HG02571 (cell line): Measurements from ENCODE around the gene OR2H2.

ENCODE experiments used
- ATAC-seq: cut with Tn5 transposase; IDR thresholded peaks from one replicate; pipeline ENCODE4 v1.9.1; 2021; ENCODE audit warnings: mild to moderate bottlenecking, moderate library complexity; ENCODE audit not compliant: unreplicated experiment

Gene OR2H2

DNA sequence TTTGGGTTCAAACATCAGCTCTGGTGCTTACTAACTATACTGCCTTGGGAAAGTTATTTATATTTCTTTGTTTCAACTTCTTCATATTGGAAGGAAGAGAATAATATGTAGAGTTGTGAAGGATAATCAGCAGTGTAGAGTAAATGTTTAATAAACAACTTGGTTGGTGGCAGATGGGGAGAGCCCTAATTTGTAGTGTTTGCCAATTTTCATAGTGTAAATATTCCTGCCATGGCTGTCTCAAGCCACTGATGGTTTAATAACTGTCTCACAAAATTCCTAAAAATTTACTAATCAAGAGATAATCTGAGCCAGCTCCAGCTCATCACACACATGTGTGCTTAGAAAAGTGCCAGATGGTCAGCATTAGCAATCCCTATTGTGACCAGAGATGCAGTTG is at the start of gene OR2H2:
Gene OR2H2, plus strand, starts transcription at position 301 of the 400 bp plus-strand sequence. CDS start 2,824 bp downstream, outside the sequence.
- ATAC-seq, result no peak

DNA sequence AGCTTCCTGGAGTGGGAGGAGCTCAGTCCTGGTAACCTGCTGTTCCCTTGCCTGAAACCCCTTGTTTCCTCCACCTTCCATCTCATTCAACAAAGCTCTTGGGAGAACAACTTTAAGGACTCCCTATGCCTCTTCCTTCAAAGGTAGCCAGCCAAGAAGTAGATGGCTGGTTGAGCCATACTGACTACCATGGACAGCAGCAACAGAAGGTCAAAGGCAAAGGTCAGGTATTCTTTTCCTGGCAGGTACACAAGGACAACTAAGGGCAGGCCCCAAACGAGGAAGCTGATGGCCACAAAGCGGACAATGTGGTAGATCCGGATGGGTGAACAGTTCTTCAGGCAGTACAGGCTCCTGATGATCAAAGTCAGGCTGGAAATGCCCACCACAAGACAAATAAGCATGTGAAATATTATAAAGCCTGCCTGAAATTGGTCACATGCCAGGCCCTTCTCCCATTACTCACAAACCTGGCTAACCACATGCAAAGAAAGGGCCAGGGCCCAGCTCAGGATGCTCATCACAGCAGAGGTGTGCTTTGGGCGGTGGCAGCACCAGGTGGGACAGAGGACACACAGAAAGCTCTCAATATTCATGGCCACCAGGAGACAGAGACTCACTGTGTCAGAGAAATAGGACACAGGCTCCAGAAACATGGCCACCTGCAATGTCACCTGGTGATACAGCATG is 47.1 kb upstream of the OR2H2 start:
- no peak for ATAC-seq

DNA sequence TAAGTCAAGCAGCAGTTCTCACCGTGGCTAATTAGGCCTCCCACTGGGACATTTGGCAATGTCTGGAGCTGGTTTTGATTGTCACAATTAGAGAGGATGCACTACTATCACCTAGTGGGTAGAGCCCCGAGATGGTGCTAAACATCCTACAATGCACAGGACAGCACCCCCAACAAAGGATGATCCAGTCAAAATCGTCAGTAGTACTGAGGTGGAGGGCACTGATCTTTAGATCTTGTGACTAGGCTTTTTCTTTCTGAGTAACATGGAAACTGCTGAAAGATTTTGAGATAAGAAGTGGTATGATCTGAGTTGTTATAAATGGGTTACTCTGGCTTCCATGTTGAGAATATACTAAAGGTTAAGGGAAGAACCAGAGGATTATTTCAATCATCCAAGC is 37.3 kb upstream of the OR2H2 start:
- no peak for ATAC-seq

- no peak for ATAC-seq
Observed at GRCh38 chr6:29552512-29553051, 32.3 kb upstream of the OR2H2 start.

GRCh38 chr6:29553268-29554057 is 31.5 kb upstream of the OR2H2 start:
- ATAC-seq, result no peak

GRCh38 chr6:29554764-29555163 is 30.2 kb upstream of the OR2H2 start:
- no peak for ATAC-seq

DNA sequence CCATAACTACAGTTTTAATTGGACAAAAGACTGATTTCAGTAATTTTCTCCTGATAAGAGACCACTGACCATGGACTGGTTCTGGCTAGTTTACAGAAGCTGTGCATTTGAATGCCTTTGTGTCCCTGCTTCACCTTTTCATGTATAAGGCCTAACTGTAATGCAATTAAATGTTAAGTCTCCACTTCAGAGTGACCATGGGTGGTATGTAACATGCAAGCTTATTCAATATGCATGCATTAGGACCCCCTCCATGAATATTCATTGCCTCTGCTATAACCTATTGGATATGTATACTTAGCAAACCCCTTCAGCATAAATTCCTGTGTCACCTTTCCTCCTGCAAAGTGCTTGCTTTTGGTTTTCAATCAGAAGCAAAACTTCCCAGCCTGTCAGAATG is 27.6 kb upstream of the OR2H2 start:
- no peak for ATAC-seq

DNA sequence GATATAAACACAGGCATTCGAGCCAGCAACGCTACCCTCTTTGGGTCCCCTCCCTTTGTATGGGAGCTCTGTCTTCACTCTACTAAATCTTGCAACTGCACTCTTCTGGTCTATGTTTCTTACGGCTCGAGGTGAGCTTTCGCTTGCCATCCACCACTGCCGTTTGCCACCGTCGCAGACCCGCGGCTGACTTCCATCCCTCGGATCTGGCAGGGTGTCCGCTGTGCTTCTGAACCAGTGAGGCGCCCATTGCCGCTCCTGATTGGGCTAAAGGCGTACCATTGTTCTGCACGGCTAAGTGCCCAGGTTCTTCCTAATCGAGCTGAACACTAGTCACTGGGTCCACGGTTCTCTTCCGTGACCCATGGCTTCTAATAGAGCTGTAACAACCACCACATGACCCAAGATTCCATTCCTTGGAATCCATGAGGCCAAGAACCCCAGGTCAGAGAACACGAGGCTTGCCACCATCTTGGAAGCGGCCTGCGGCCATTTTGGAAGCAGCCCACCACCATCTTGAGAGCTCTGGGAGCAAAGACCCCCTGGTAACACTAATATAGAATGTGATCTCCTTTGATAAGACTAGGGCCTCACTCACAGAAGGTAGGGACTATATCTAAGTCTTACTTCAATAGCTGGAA is 26.4 kb upstream of the OR2H2 start:
- ATAC-seq, result no peak

DNA sequence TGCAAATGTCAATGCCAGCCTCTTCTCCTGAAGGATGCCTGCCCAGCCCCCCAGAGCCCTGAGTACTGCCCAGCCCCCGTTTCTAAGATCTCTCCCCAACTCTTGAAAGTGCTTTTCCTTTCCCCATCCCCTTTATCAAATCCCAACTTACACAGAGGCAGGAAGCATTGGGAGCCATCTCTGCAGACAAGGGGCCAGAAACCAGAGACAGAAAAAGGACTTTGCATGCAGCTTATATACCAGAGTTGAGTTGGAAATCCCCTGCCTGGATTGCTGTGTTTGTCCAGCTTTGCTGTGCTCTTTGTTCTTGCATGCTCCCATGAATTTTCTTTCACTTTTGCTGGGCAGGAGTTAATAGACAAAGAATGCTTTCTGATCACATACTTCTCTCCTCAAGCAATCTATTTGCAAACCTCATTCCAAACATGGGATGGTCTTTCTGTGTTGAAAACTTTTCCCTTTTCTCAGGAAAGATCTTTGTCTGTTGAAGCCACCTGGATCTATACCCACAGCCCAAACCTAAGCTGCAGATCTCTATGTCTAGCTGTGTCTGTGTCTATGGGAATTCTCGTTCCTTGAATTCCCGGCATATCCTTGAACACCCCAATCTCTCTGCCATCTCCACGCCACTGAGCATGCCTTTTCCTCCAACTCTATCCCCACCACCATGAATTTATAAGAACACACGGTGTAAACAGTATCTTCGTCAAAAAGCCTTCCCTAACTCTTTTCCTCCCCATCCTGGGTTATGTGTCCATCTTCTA is 25.2 kb upstream of the OR2H2 start, which contains the start of gene UBD:
Gene UBD, minus strand, starts transcription at position 209 of the 764 bp plus-strand sequence. Its CDS starts 31 bp downstream, at position 178.
- ATAC-seq, result no peak

- no peak for ATAC-seq
Observed at GRCh38 chr6:29561091-29561490, 23.8 kb upstream of the OR2H2 start.

DNA sequence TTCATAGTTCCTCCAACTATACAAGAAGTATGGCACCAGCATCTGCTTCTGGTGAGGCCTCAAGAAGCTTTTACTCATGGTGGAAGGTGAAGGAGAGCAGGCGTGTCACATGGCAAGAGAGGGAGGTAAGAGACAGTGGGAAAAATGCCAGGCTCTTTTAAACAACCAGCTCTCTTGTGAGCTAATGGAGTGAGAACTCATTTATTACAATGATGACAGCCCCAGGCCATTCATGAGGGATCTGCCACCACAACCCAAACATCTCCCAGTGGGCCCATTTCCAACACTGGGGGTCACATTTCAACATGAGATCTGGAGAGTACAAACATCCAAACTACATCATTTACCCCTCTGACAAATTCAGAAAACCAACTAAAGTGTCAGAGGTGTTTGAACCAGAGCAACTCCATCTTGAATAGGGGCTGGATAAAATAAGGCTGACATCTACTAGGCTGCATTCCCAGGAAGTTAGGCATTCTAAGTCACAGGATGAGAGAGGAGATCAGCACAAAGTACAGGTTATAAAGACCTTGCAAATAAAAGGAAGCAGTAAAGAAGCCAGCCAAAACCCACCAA is 23.2 kb upstream of the OR2H2 start:
- no peak for ATAC-seq

DNA sequence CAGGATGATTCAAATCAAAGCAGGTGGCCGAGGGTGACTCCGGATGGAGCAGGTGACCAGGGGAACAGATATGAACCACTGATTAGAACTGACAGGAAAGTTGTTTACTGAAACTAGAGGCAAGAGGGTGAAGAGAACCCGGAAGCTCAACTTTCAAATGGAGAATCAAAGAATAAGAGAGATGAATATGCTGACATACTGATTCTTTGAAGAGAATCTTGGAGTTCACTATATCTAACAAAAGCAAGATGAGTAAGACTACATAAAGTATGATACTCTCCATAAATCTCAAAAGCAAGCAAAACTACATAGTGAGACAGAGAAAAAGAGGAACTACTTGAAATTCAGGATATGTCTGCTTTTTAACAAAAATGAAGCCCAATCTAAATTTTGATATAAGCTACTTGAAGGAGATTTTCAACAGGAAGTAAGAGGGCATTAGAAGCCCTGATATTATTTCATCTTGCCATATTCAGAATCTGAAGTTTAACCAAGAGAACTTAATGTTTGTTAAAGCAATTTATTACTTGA is 21.4 kb upstream of the OR2H2 start:
- ATAC-seq, result no peak

DNA sequence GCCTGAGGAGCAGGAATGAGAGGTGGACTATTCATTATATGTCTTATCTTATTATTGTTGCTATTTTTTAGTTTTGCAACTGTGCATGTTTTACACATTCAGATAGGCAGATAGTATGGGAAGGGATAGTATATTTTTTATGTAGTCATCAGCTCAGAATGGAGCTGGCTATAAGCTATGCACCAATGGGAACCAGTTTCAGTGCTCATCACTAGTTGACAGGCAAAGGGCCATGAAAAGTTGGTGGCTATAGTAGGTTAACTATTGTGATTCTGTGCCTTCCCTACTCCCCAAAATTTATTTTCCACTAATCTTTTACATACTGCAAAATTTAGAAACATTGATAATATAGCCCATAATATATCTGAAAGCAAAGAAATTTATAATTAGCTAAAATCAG is 20.0 kb upstream of the OR2H2 start:
- no peak for ATAC-seq

DNA sequence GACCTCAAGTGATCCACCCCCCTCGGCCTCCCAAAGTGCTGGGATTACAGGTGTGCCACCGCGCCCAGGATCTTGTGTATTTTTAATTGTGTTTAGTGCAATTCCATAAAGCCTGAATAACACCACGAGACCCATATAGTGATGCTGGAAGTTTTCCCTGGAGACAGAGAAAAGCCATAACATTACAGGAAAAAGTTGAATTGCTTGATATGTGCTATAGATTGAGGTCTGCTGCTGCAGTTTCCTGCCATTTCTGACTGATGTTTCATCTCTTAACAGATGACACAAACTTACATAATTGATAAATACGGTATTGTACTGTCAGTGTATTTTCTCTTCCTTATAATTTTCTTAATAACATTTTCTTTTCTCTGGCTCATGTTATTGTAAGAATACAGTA is 18.1 kb upstream of the OR2H2 start:
- ATAC-seq, result no peak

DNA sequence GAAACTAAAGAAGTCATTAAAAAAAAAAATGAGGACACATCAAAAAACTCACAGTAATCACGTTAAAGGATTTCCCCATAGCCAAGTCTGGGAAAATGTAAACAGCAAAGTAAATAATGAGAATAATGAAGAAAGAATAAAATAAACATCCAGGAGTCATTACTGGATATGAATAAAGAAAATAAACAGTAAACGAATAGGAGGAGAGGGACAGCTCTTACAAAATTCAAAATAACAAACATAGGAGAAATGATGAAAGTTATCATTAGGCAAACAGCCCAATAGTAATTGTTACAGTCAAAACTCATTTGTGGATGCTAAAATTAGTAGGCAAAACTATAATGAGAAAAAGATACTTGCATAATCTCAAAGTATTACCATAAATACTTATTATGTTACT is 17.4 kb upstream of the OR2H2 start:
- ATAC-seq, result no peak

DNA sequence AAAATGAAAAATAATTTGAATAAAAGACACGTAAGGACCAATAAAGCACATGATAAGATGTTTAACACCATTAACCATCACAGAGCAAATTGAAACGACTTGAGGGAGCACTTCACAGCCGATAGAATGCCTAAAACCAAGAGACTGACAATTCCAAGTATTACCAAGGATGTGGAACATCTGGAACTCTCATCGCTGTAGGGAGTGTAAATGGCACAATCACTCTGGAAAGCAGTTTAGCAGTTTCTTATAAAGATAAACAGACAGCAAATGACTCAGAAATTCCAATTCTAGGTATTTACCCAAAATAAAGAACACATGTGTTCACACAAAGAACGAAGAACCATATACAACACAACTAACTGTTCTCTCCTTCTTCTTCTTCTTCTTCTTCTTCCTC is 16.9 kb upstream of the OR2H2 start:
- ATAC-seq, result no peak

DNA sequence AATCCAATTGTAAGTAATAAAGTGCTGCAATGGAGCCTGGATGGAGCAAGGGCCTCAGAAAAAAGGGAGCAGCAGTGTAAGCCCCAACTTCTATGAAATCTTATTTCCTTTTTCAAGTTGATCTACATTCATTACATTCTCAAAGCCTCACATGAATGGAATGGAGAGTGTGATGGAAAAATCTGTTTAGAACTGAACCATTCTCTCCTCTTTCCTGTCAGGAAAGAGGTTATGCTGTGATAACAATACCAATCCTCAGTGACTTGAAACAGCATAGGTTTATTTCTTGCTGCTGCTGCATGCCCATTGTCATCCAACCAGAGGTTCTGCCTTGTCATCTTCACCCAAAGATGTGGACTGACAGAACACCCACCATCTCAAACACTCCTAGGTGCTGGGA is 8.9 kb upstream of the OR2H2 start:
- ATAC-seq, result no peak

DNA sequence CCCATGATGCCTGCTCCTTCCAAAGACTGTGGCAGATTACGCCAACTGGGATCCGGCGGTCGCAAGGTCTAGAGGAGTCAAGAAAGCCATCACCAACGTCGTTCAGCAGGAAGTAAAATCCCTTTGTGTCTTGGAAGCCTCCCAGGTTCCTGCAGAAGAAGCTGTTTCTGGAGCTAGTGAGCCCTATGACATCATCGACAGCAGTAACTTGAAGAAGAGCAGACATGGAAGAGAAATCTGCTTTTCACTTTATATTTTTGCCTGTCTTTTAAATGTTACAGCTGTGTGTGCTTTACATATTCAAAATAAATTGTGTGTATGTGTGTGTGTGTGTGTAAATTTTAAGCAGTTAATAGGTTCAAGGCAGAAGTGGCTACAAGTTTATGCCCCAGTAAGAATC is 7.4 kb upstream of the OR2H2 start:
- no peak for ATAC-seq

- no peak for ATAC-seq
Observed at GRCh38 chr6:29589423-29590048, 4.6 kb downstream of the OR2H2 start.
